ENCODE results near the gene FRAS1.
"Not testable (repeated sequence)": the region's sequence is repeated elsewhere in the genome, so short reads cannot be mapped to it uniquely, and the experiment has no call there.

Gene FRAS1

GRCh38 chr4:78213218-78213617 lies 156.1 kb downstream of the FRAS1 start:
- DNase-seq (ENCODE audit: low spot score), result no peak

- DNase-seq (ENCODE audit: low spot score), result no peak
These were observed 157.0 kb downstream of the FRAS1 start for GRCh38 chr4:78214078-78214477.

- no peak for DNase-seq (ENCODE audit: low spot score)
These were observed 160.4 kb downstream of the FRAS1 start for GRCh38 chr4:78217557-78217956.

GRCh38 chr4:78218260-78218659 lies 161.1 kb downstream of the FRAS1 start:
- no peak for DNase-seq (ENCODE audit: low spot score)

DNA sequence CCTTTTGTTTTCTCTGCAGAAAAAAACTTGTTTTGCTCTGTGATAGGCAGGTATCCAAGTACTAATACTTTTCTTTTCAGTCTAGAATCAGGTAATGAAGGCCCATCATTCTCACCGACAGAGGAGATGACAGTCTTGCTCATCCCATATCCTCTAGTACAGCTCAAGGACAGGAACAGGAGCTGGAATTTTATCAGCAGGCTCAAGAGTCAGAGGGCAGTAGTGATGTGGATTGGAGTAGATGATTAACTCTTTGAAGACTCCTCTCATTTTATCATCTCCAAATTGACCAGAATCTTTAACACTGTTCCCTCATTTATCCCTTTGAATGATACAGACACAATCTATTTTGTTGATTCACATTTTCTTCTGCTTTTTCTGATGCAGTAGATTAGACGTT lies 162.7 kb downstream of the FRAS1 start:
- DNase-seq (ENCODE audit: low spot score), result no peak

GRCh38 chr4:78220283-78220682 lies 163.2 kb downstream of the FRAS1 start:
- DNase-seq (ENCODE audit: low spot score), result no peak

- no peak for DNase-seq (ENCODE audit: low spot score)
These were observed 165.6 kb downstream of the FRAS1 start for GRCh38 chr4:78222575-78223186.

- DNase-seq (ENCODE audit: low spot score), result no peak
These were observed 168.1 kb downstream of the FRAS1 start for GRCh38 chr4:78225236-78225635.

DNA sequence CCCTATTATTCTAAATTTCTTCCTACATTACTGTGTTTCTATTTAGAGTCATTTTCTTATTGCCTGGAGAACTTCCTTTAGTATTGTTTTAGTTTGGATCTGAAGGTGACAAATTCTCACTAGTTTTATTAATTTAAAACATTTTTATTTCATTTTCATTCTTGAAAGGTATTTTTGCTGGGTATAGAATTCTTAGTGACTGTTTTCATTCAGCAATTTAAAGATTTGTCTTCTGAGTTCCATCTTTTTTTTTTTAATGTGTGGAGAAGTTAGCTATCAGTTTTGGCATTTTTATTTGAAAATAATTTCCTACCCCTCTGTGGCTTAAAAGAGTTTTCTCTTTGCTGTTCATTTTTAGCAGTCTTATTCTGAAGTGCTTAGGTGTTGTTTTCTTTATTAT lies 169.2 kb downstream of the FRAS1 start:
- no peak for DNase-seq (ENCODE audit: low spot score)

DNA sequence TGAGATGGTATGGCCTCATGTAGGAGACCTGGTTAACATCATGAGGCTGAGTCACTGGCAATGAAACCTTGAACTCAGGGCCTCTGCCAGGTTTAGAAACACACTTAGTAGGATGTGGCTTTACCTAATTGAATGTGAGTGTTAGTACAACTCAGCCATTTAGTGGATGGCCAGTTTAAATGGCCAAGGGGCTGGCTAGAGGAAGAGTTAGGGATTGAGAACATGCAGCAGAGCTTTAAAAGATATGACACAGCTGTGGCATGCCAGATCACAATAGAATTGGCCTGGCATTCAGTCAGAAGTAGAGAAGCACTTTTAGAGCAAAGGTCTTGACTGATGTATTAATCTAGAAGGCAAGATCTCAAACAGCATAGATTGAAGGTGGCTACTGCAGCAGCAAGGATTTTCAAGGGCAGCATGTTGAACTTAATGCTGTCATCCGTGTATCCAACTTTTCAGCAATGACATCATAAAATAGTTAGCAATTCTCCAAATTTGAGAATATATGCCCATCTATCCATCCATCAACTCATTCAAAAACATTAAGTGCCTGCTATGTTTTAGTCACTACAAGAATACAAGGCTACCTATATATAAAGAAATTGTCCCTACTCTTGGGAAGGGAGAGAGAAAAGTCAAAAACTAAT lies 170.4 kb downstream of the FRAS1 start:
- no peak for DNase-seq (ENCODE audit: low spot score)

DNA sequence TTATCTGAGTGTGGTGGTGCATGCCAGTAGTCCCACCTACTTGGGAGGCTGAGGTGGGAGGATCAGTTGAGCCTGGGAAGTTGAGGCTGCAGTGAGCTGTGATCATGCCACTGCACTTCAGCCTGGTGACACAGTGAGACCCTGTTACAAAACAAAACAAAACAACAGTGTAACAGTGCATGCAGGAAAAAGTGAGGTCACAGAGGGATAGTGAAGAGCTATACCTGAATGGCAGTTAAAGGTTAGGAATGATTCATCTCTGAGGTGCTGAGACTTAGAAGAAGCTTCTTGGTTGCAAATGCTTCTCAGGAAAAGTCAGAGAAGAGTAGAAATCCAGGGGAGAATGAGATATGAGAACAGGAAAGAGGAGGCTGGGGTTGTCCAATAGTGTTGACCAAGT lies 178.7 kb downstream of the FRAS1 start:
- DNase-seq (ENCODE audit: low spot score), result no peak

DNA sequence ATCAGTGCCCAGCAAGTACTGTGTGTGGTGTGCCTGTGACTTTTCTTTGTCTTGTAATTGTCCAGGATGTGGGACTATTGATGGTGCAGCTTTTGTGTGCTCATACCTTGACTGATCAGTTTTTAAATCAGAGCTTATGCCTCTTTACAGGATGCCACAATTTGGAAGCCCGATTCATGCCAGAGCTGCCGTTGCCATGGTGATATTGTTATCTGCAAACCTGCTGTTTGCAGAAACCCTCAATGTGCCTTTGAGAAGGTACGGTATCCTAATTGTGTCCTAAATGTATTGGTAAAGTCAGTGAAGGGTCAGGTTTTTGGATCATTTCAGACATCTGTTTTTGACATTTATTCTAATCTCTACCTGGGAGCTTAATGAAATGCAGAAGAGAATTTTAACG lies 180.2 kb downstream of the FRAS1 start:
- DNase-seq (ENCODE audit: low spot score), result no peak

- no peak for DNase-seq (ENCODE audit: low spot score)
These were observed 184.9 kb downstream of the FRAS1 start for GRCh38 chr4:78242071-78242470.

DNA sequence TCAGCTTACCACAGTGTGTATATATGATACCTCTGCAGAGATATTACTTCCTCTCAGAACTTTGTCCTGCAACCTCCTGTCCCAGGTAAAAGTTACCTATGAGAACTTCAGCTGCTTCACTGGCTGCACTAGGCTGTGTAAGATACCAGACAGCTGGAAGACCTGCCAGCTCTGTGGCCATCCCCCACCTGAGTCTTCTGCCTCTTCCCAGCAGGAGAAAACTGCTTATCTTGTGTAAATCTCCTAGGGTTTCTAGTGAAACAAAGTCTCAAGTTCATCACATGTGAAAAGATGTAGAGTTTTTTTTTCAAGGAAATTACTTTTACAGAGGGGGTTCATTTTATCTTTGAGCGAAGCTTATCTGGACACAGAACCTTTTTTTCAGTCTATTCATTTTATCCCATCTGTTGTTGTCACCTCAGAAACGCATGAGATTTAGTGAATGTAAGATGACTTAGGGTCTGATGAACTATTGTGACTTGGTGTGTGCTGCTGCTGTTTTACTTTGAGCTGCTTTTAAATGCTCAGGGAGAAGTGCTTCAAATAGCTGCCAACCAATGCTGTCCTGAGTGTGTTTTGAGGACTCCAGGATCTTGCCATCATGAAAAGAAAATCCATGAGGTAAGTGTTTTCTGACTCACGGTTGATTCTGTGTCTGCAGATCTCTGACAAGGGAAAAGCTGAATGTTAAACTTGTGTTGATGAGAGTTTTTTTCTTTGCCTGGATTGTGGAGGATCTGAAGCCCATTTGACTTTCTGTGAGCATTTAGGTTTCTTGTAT lies 187.8 kb downstream of the FRAS1 start:
- no peak for DNase-seq (ENCODE audit: low spot score)

DNA sequence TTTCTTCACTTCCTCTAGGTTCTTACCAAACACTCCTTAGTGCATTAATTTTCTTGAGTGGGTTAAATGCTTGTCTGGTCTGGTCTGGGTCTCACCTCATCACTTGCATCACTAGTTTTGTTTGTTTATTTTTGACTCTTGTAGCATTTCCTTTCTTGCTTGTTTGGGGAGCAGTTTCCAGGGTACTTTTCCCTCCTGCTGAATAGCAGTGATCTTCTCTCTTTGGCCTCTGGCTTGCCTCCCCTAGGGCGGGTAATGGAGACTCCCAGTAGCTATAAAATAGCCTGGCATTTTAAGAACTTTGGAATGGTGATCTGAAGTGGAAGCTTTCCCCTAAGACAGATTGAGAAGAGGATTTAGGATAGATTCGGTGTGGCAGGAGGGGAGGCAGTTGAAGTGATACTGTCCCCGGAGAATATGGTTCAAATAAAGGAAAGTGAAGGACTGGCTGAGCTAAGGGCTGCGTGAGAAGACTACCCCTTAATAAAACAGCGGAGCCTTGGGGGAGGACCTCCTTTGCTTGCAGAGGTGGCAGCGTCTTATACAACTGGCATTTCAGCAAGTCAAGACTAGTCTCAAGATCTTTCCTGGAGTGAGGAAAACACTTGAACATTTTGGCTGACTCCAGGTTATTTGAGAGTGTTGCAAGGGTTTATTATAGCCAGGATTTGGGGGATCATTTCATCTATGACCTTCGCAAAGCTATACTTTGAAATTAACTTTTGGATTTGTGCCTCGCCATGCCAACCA lies 190.6 kb downstream of the FRAS1 start:
- no peak for DNase-seq (ENCODE audit: low spot score)

DNA sequence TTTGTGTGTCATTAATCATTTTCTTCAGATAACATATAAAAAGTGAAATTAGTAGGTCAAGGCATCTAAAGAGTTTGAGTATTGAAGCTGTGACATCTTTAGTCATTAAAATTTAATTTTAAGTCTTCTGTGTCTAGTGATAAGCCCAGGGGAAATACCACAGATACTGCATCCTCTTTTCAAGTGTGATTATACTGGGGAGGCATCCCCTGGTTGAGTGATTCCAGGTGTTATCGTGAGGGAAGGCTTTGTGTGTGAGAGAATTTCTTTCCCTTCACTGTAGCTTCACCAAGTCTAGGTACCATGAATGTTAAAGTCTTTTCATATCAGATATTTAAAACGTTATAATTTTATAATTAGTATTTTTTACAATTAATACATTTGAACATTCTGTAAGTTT lies 193.4 kb downstream of the FRAS1 start:
- DNase-seq (ENCODE audit: low spot score), result no peak

- not testable (repeated sequence) for DNase-seq (ENCODE audit: low spot score)
These were observed 195.7 kb downstream of the FRAS1 start for GRCh38 chr4:78252773-78253172.

DNA sequence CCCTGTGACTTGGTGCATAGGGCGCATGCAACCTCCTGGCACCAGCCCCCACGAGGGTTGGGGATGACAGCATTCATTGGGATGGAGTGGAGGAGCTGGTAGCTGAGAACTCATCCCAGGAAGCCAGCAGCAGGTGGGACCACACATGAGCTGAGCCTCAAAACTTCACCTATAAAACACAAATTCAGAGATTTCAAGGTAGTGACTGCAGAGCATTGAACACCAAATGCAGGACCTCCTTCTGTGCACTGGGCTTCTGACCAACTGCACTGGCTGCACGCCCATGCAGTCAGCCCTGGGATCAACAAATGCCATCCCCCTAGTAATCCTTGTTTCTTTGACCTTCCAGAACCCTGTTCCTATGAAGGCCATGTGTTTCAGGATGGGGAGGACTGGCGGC lies 197.8 kb downstream of the FRAS1 start:
- no peak for DNase-seq (ENCODE audit: low spot score)

DNA sequence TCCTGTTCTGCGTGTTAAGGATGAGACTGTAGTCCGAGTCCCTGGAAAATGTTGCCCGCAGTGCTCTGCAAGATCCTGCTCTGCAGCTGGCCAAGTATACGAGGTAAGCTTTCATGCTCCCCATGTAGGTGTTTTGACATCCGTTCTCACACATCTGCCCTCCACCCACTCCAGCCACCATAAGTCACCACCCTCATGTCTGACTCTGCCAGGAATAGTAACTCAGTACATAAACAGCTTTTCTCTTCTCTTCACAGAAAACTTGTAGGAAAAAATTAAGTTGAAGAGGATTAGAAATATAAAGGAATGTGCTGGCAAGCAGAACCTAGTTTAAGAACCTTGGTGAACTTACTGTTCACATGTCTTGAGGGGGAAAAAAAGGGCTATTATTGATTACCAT lies 207.9 kb downstream of the FRAS1 start:
- no peak for DNase-seq (ENCODE audit: low spot score)

- DNase-seq (ENCODE audit: low spot score), result no peak
These were observed 210.7 kb downstream of the FRAS1 start for GRCh38 chr4:78267790-78268189.

DNA sequence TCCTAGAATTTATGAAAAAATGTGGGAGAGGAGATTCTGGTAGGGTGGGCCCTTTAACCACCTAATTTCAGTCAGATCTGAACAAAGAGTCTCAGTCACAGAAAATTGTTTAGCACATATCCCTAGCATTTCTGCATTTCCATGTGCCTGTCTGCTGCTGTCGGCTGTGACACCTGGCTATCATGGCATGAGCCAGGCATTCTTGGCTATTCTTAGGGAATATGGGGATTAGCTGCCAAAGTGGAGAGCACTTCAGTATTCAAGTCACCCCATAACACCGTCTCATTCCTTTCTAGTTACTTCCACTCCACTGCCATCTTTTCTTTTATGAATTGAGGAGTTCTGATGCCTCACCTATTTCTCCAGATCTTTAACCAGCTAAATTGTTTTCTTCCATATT lies 211.5 kb downstream of the FRAS1 start:
- DNase-seq (ENCODE audit: low spot score), result no peak

DNA sequence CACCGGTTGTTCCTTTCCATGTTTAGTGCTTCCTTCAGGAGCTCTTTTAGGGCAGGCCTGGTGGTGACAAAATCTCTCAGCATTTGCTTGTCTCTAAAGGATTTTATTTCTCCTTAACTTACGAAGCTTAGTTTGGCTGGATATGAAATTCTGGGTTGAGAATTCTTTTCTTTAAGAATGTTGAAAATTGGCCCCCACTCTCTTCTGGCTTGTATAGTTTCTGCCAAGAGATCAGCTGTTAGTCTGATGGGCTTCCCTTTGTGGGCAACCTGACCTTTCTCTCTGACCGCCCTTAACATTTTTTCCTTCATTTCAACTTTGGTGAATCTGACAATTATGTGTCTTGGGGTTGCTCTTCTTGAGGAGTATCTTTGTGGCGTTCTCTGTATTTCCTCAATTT lies 218.3 kb downstream of the FRAS1 start:
- not testable (repeated sequence) for DNase-seq (ENCODE audit: low spot score)

DNA sequence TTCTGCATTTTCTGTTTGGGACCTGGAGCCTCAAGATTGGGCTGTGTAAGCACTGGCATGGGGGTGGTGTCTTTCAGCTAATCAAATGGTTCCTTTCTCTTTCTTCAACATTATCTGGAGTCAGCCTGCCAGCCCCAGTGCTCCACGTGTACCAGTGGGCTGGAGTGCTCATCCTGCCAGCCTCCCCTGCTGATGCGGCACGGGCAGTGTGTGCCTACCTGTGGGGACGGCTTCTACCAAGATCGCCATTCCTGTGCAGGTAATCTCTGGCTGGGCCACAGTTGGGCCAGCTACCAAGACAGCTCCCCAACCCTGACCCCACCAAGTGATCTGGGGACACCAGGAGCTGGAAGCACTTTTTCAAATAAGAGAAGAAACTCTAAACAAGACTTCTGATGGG lies 229.2 kb downstream of the FRAS1 start:
- no peak for DNase-seq (ENCODE audit: low spot score)

Data from NAMALWA (cell line).